ENCODE measurements around the gene PRKACB.

DNA sequence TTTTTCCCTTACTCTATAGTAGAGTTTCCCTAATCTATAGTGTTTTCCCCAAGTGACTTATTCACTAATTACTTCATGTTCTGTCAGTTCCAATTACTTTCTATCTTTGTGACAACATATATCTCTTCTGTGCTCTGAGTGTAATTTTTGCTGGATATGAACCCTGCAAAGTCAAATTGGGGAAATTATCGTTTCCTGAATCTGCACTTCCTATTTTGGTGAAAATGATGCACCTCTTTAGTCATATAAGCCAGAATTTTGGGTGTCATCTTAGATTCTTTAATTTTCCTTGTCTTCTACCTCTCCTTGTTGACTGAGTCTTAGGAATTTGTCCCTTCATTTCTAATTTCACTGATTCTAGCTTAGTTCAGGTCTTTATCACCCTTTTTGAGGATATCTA is 33.4 kb upstream of the PRKACB start:
- TF ChIP-seq, protein P1, sequence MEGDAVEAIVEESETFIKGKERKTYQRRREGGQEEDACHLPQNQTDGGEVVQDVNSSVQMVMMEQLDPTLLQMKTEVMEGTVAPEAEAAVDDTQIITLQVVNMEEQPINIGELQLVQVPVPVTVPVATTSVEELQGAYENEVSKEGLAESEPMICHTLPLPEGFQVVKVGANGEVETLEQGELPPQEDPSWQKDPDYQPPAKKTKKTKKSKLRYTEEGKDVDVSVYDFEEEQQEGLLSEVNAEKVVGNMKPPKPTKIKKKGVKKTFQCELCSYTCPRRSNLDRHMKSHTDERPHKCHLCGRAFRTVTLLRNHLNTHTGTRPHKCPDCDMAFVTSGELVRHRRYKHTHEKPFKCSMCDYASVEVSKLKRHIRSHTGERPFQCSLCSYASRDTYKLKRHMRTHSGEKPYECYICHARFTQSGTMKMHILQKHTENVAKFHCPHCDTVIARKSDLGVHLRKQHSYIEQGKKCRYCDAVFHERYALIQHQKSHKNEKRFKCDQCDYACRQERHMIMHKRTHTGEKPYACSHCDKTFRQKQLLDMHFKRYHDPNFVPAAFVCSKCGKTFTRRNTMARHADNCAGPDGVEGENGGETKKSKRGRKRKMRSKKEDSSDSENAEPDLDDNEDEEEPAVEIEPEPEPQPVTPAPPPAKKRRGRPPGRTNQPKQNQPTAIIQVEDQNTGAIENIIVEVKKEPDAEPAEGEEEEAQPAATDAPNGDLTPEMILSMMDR (IDR thresholded peaks at IDR 0.05; ENCODE audit: low read depth, low read length, poor library complexity, severe bottlenecking): no peak
- no peak for TF ChIP-seq EZH2phosphoT487 (IDR thresholded peaks at IDR 0.05; ENCODE audit: borderline replicate concordance, low read length)

All from DOHH2 (cell line).